ENCODE data around the gene YAF2. TPM values are rescaled to one million over a fixed set of nuclear protein-coding genes. Genes with fewer than 3 reads are reported as not detected.

The YAF2 gene
- total RNA-seq, 1 donor: 19.9 TPM

- Histone ChIP-seq H3K79me2 (ENCODE audit: insufficient read depth, low read length) (peaks cover 4% of the 10 kb centered on the region), H3K27ac (ENCODE audit: low read depth, low read length) (no peak overlapping the region), H3K36me3 (ENCODE audit: insufficient read depth, low read length) (no peaks in the 10 kb centered on the region), H4K20me1 (ENCODE audit: insufficient read depth, low read length) (no peaks in the 10 kb centered on the region), H3K4me3 (ENCODE audit: insufficient read depth, low read length) (no peak overlapping the region), H3K27me3 (ENCODE audit: insufficient read depth, low read length) (no peaks in the 10 kb centered on the region), H3K9me3 (ENCODE audit: low read depth, low read length) (no peaks in the 10 kb centered on the region), H3K4me2 (ENCODE audit: insufficient read depth, low read length) (no peak overlapping the region), H2AFZ (ENCODE audit: low read length) (no peak overlapping the region), H3K4me1 (ENCODE audit: insufficient read depth, low read length) (no peaks in the 10 kb centered on the region)
- TF ChIP-seq CTCF (IDR thresholded peaks at IDR 0.05; ENCODE audit: extremely low read depth, low read depth, low read length): no peak
- DNase-seq (ENCODE audit: insufficient read length, low spot score, missing footprints): no peak
These were observed 51.3 kb downstream of the YAF2 start for GRCh38 chr12:42186793-42187192.

DNA sequence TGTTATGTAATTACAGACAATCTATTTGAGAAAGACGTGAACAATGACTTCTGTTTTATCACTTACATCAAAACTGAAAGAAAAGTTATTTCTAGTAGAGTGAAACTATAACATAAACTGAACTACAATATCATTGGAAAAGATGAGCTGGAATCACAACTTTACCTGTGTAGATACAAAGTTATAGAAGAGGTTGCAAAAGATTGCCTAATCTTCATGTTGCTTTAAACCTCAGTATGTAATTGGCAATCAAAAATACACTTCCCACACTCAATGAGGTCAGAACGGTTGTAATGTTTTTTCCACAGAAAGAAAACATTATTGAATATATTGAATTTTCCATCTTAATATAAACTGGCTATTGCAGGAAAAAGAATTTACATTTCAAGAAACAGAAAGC lies 55.7 kb downstream of the YAF2 start:
- no peak for TF ChIP-seq CTCF (IDR thresholded peaks at IDR 0.05; ENCODE audit: extremely low read depth, low read depth, low read length)
- H3K4me3 ChIP-seq (ENCODE audit: insufficient read depth, low read length): no peak overlapping the region
- H3K27me3 ChIP-seq (ENCODE audit: insufficient read depth, low read length): no peaks in the 10 kb centered on the region
- no peak overlapping the region for H2AFZ ChIP-seq (ENCODE audit: low read length)
- no peaks in the 10 kb centered on the region for H3K9me3 ChIP-seq (ENCODE audit: low read depth, low read length)
- H3K79me2 ChIP-seq (ENCODE audit: insufficient read depth, low read length): peaks cover 9% of the 10 kb centered on the region
- no peak for DNase-seq (ENCODE audit: insufficient read length, low spot score, missing footprints)
- no peak overlapping the region for H3K4me2 ChIP-seq (ENCODE audit: insufficient read depth, low read length)
- no peaks in the 10 kb centered on the region for H4K20me1 ChIP-seq (ENCODE audit: insufficient read depth, low read length)
- no peak overlapping the region for H3K27ac ChIP-seq (ENCODE audit: low read depth, low read length)
- H3K36me3 ChIP-seq (ENCODE audit: insufficient read depth, low read length): peaks cover 3% of the 10 kb centered on the region
- H3K4me1 ChIP-seq (ENCODE audit: insufficient read depth, low read length): peaks cover 6% of the 10 kb centered on the region

DNA sequence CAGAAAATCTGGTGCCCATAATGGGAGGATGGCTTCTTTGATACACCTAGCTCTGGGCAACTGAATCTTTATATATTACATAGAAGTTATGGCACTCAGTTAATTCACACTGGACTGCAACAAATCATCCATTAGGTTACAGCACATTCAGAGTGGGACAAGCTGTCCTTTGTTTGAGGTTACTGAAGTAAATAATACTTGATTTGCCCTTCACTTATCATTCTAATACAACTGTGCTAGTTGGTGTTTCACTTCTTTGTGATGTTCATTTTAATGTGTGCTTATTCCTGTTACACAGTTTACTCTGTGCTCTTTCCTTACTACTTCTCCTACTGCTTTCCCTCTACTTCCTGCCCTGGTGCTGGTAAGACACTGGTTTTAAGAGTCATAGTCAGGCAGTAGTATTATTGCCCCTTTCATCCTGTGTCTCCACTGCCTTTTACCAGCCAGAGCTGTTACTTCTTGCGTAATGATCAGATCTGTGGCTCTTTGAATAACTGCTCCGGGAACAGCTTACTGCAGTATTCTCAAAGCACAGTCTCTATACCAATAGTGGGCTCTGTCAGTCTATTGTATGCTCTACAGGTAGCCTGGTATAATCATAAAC lies 57.0 kb downstream of the YAF2 start:
- peak; percentile 23 for DNase-seq (ENCODE audit: insufficient read length, low spot score, missing footprints)
- TF ChIP-seq CTCF (IDR thresholded peaks at IDR 0.05; ENCODE audit: extremely low read depth, low read depth, low read length): no peak
- Histone ChIP-seq H3K27me3 (ENCODE audit: insufficient read depth, low read length) (no peaks in the 10 kb centered on the region), H3K4me1 (ENCODE audit: insufficient read depth, low read length) (peaks cover 6% of the 10 kb centered on the region), H3K4me2 (ENCODE audit: insufficient read depth, low read length) (no peak overlapping the region), H3K79me2 (ENCODE audit: insufficient read depth, low read length) (peaks cover 14% of the 10 kb centered on the region), H4K20me1 (ENCODE audit: insufficient read depth, low read length) (no peaks in the 10 kb centered on the region), H3K36me3 (ENCODE audit: insufficient read depth, low read length) (peaks cover 8% of the 10 kb centered on the region), H3K27ac (ENCODE audit: low read depth, low read length) (peak overlapping the region; percentile 23), H2AFZ (ENCODE audit: low read length) (no peak overlapping the region), H3K9me3 (ENCODE audit: low read depth, low read length) (no peaks in the 10 kb centered on the region), H3K4me3 (ENCODE audit: insufficient read depth, low read length) (no peak overlapping the region)

- DNase-seq (ENCODE audit: insufficient read length, low spot score, missing footprints): no peak
- peaks cover 2% of the 10 kb centered on the region for H3K9me3 ChIP-seq (ENCODE audit: low read depth, low read length)
- TF ChIP-seq CTCF (IDR thresholded peaks at IDR 0.05; ENCODE audit: extremely low read depth, low read depth, low read length): no peak
- H3K4me1 ChIP-seq (ENCODE audit: insufficient read depth, low read length): peaks cover 14% of the 10 kb centered on the region
- no peak overlapping the region for H3K27ac ChIP-seq (ENCODE audit: low read depth, low read length)
- peaks cover 24% of the 10 kb centered on the region for H3K79me2 ChIP-seq (ENCODE audit: insufficient read depth, low read length)
- H2AFZ ChIP-seq (ENCODE audit: low read length): no peak overlapping the region
- no peak overlapping the region for H3K4me2 ChIP-seq (ENCODE audit: insufficient read depth, low read length)
- H3K27me3 ChIP-seq (ENCODE audit: insufficient read depth, low read length): no peaks in the 10 kb centered on the region
- no peak overlapping the region for H3K4me3 ChIP-seq (ENCODE audit: insufficient read depth, low read length)
- no peaks in the 10 kb centered on the region for H4K20me1 ChIP-seq (ENCODE audit: insufficient read depth, low read length)
- H3K36me3 ChIP-seq (ENCODE audit: insufficient read depth, low read length): peaks cover 8% of the 10 kb centered on the region
These were observed 59.9 kb downstream of the YAF2 start for GRCh38 chr12:42178101-42178500.
